Lower leg skin (tissue), 4 donors: ENCODE results near the gene CDKAL1. TPM values are rescaled to one million over a fixed set of nuclear protein-coding genes. Genes with fewer than 3 reads are reported as not detected.

Source experiments
- DNase-seq, 2 donors: peaks; one replicate each; pipeline ENCODE4 v3.0.0-alpha.2; 2019; ENCODE audit warnings: low spot score in 2 of 2
- H3K4me3 ChIP-seq: fragments of 200-600 bp; sonication (generic); 2 replicates; pipeline ENCODE4 v1.5.1; 2017; ENCODE audit warnings: mild to moderate bottlenecking, low read depth; ENCODE audit not compliant: poor library complexity, severe bottlenecking
- POLR2A ChIP-seq, 2 donors: fragments of 450-650 bp; IDR thresholded peaks; one replicate each; pipeline ENCODE4 v1.6.1; 2016 to 2017; ENCODE audit warnings: antibody characterized with exemption in 2 of 2, mild to moderate bottlenecking in 1 of 2, moderate library complexity in 1 of 2
- WGBS, 2 donors: methylation state at CpG; one replicate each; pipeline ENCODE4 v1.1.5; 2018; 5-methylcytosine and 5-hydroxymethylcytosine counted together
- intact Hi-C: fragments of 100-400 bp; cut with DNase I; formaldehyde crosslinking; loops from one replicate; pipeline ENCODE4 v1.15.0; 2023; ENCODE audit warnings: low total_unique reads
- total RNA-seq, 4 donors: library from RNA; depleted of rRNA; stranded (reverse); fragments of >200 nt; gene quantifications; one replicate each; pipeline ENCODE4 v1.1.0, GENCODE V29; 2016
- TF ChIP-seq, protein P1 (sequence below), 3 donors: fragments of 450-650 bp; IDR thresholded peaks; one replicate each; pipeline ENCODE4 v1.5.1; 2016; ENCODE audit warnings: antibody characterized with exemption in 3 of 3, mild to moderate bottlenecking in 3 of 3, moderate library complexity in 2 of 3

The CDKAL1 gene
- total RNA-seq, 4 donors from 2014 or later, result 10.3 to 18.0 (median 11.6) TPM

DNA sequence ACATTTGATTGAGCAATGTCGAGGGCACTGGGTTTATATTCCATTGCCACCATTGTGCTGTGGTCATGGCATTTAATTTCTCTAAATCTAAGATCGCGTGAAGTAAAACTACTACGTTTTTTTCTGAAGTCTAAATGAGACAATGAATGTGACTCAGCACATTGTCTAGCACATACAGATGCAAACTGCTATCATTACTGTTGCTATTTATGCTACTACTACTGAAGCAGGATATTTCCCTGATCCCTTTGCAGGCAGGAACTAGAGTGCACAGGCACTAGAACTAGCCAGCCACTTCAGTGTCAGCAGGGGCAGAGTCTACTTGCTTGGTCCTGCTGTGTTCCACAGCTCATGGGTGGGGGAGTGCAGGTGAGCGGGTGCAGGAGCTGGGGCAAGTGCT, 449.7 kb downstream of the CDKAL1 start:
- H3K4me3 ChIP-seq, result no peak overlapping the region
- WGBS, 2 donors, result 89 to 93% methylated on average over 5 of the region's 5 CpGs
- DNase-seq, result no peak
- intact Hi-C loops, result no loop called here
- TF ChIP-seq, protein P1, sequence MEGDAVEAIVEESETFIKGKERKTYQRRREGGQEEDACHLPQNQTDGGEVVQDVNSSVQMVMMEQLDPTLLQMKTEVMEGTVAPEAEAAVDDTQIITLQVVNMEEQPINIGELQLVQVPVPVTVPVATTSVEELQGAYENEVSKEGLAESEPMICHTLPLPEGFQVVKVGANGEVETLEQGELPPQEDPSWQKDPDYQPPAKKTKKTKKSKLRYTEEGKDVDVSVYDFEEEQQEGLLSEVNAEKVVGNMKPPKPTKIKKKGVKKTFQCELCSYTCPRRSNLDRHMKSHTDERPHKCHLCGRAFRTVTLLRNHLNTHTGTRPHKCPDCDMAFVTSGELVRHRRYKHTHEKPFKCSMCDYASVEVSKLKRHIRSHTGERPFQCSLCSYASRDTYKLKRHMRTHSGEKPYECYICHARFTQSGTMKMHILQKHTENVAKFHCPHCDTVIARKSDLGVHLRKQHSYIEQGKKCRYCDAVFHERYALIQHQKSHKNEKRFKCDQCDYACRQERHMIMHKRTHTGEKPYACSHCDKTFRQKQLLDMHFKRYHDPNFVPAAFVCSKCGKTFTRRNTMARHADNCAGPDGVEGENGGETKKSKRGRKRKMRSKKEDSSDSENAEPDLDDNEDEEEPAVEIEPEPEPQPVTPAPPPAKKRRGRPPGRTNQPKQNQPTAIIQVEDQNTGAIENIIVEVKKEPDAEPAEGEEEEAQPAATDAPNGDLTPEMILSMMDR (IDR thresholded peaks at IDR 0.05), result no peak
- TF ChIP-seq POLR2A (IDR thresholded peaks at IDR 0.05), result no peak

DNA sequence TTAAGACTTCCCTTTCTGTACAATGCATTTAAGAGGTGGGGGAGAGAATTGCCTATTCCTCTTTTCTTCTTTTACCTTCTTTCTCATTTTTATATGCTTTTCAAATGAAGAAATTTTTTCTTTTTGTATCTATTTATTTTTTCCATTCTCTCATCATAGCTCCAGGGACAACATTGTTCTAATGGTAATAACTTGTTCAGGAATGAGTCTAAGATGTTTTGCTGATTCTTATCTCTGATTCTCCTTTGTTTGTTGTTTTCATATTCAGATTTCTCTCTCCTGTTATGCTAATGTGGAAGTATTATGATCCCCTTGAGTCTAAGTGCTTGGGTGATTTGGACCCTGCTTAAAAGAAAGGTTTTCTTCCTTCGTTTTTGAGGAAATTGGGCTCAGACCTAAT, 451.6 kb downstream of the CDKAL1 start:
- DNase-seq, result no peak
- WGBS, 2 donors, result 83 to 93% methylated on average over 1 of the region's 1 CpG
- TF ChIP-seq, protein P1 (IDR thresholded peaks at IDR 0.05), result no peak
- TF ChIP-seq POLR2A (IDR thresholded peaks at IDR 0.05), result no peak

DNA sequence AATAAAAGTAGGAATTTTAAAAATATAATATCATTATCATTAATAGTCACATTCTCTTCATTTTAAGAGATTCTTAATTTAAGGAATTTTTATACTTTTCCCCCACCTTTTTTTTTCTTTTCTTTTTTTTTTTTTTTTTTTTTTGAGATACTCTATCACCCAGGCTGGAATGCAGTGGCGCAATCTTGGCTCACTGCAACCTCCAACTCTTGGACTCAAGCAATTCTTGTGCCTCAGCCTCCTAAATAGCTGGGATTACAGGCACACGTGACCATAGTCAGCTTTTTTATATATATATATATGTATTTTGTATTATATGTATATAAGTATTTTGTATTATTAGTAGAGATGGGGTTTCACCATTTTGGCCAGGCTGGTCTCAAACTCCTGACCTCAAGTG, 457.7 kb downstream of the CDKAL1 start:
- intact Hi-C loops, result no loop called here
- TF ChIP-seq POLR2A (IDR thresholded peaks at IDR 0.05), result no peak
- TF ChIP-seq, protein P1 (IDR thresholded peaks at IDR 0.05), result no peak
- DNase-seq, result no peak
- whole genome bisulfite sequencing, 2 donors, result 82 to 83% methylated on average over 2 of the region's 2 CpGs
- no peak overlapping the region for H3K4me3 ChIP-seq

More for the DNA sequence above, 451.6 kb downstream of the CDKAL1 start:
- H3K4me3 ChIP-seq, result no peak overlapping the region
- intact Hi-C loops, result no loop called here

DNA sequence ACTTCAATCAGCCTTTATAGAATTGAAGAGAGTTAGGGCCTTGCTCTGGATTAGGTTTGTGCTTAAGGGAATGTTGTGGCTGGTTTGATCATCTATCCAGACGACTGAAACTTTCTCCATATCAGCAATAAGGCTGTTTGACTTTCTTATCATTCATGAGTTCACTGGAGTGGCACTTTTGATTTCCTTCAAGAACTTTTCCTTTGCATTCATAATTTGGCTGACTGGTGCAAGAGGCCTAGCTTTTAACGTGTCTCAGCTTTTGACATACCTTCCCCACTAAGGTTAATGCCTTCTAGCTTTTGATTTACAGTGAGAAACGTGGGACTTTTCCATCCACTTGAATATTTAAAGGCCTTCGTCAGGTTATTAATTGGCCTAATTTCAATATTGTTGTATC, 461.8 kb downstream of the CDKAL1 start:
- intact Hi-C loops, result no loop called here
- TF ChIP-seq, protein P1 (IDR thresholded peaks at IDR 0.05), result no peak
- TF ChIP-seq POLR2A (IDR thresholded peaks at IDR 0.05), result no peak
- no peak overlapping the region for H3K4me3 ChIP-seq
- DNase-seq, result no peak
- 94 to 95% methylated on average over 4 of the region's 4 CpGs for WGBS, 2 donors

DNA sequence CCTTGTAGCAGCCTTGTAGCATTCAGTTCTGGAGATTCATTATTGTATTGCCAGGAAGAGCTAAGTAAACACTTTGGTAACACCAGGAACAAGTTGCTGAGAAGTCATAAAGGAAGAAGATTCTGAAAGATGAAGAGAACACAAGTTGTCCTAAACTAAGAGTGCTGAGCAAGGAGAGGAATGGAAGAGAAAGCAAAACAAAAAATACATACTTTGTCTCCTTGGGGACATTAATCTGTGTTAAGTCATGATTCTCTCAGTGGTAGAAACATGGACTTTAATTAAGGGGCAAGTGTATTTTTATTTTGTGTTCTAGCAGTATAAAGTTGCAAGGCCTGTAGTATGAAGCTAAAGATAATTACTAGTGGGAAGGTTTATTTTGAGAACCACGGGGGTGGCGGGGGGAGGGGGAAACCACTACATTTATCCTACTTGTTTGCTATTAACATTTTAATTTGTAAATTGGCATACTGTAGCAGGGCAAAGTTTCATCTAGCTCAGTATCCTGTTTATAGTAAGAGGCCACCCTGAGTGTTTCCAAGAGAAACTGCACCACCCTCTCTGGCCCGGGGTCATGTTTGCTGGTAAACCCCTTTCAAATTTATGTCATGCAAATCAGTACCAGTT, 463.0 kb downstream of the CDKAL1 start:
- WGBS, 2 donors, result 26 to 35% methylated on average over 3 of the region's 3 CpGs
- H3K4me3 ChIP-seq, result no peak overlapping the region
- intact Hi-C loops, result no loop called here
- no peak for TF ChIP-seq POLR2A (IDR thresholded peaks at IDR 0.05)
- TF ChIP-seq, protein P1 (IDR thresholded peaks at IDR 0.05), result no peak
- no peak for DNase-seq

DNA sequence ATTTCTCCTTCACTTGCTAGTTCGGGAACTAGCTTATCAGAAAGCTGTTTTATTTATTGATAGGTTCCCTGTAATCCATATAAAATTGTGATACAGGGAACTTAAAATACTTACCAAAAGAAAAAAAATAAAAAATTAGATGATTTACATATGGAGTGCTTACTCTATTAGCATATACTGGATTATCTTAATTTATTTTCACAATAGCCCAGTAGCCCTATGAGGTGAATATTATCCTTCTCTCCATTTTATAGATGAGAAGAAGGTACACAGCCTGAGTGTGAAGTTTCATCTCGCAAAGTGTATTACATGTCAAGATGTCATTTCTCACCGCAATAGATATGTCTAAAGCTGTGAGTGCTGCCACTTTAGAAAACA, 463.5 kb downstream of the CDKAL1 start:
- H3K4me3 ChIP-seq, result no peak overlapping the region
- TF ChIP-seq, protein P1 (IDR thresholded peaks at IDR 0.05), result no peak
- no peak for TF ChIP-seq POLR2A (IDR thresholded peaks at IDR 0.05)
- WGBS, 2 donors, result 73 to 74% methylated on average over 3 of the region's 3 CpGs
- intact Hi-C loops, result no loop called here
- DNase-seq, result no peak
